Activated T-cell treated with anti-CD3 and anti-CD28 coated beads, Interleukin-2, amount 50 U/mL, for 48 hours (primary cell): ENCODE results near the gene DNM1.

Source experiments
- DNase-seq, 2 experiments: peaks; one replicate each; pipeline ENCODE4 v3.0.0-alpha.2; 2020

Gene DNM1

DNA sequence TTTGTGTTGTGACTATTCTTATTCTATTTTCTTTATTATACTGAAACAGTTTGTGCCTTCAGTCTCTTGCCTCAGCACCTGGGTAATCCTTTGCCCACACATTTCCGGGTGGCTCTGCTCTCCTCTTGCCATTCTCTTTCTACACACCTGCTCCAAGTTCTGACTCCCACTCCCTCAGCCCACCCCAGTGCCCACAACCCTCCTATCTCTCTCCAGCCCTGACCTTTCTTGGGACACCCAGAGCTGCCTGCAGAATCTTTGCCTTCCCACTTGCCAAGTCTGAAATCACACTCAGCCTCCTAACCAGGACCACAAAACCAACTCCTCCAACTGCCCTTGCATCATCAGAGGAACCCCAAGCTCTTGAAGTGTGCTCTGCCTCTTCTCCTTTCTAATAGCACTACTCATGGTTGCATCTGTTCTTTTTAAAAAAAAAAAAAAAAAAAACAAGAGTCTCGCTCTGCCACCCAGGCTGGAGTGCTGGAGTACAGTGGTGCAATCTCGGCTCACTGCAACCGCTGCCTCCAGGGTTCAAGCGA, 77.0 kb downstream of the DNM1 start:
- no peak for DNase-seq

GRCh38 chr9:128282500-128282899, 79.3 kb downstream of the DNM1 start:
- DNase-seq = no peak

DNA sequence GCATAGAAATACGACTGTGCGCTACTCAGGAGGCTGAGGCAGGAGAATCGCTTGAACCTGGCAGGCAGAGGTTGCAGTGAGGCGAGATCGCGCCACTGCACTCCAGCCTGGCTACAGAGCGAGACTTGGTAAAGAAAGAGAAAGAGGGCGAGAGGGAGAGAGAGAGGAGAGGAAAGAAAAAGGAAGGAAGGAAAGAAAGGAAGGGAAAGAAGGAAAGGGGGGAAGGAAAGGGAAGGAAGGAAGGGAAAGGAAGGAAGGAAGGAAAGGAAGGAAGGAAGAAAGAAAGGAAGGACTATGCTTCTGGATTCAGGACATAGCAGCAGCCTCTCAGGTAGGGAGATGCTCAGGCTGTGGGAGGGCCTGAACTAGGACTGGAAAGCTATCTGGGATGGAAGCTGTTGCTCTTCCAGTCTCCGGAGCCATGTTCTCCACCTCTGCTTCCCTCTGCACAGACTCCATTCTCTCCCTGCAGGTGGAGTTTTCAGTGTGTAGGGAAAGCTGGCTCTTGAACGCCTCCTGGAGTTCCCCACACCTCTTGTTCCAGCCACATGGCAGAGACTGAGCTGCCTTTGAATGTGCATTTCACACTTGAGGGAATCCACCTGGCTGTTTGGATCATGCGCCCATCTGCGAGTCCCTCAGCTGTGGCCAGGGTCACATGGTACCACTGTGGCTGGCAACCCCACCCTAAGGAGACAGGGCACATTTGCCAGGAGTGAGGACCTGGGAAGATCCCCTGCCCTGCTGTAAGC, 82.0 kb downstream of the DNM1 start:
- DNase-seq = no peak

DNA sequence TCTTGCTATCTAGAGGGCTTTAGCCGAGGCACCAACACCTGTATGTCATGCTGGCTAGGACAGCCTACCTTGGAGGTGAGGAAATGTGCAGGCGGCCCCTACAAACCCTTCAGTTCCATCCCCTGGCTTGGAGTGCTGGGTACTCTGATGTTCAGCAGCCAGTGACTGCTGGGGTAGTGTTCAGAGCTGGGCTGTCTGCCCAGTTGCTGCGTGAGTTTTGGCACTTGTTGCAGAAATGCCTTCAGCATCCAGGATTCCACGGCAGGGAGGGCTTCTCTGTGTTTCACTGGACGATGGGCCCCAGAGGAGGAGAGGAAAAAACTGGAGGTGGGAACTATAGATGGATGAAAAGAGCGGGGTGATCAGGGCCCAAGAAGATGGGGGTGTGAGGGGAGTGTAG, 83.3 kb downstream of the DNM1 start:
- DNase-seq = no peak

- DNase-seq = no peak
Observed at GRCh38 chr9:128288273-128289004, 85.3 kb downstream of the DNM1 start.

DNA sequence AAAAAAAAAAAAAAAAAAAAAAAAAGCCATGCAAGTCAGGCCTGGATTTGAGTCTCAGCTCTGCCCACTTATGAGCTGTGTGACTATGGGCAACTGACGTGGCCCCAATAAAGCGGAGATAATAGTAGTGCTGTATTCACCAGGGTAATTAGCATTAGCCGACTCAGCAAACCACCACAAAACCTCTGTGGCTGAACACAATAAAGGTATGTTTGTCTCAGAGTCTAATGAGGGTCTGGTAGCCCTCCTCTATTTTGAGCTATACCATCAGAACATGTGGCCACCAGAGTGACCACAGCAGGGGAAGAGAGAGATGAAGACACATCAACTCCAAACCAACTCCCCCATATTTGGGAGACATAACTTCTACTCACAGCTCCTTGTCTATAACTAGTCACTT, 88.8 kb downstream of the DNM1 start:
- DNase-seq = no peak

GRCh38 chr9:128293091-128293490, 89.9 kb downstream of the DNM1 start:
- DNase-seq = no peak

DNA sequence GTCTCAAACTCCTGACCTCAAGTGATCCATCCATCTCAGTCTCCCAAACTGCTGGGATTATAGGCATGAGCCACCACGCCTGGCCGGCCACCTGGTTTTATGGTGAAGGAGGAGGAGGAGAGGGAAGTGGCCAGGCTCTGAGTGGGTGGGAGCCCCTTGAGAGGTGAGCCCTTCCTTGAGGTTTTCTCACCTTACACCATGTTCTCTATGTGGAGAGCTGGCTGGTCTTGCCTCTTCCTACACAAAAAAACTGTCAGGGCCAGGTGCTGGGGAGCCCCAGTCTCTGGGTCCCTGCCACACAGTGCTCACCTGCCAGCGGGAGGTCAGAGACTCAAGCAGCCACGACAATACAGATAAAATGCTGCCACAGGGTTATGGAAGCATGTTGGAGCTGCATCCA, 91.0 kb downstream of the DNM1 start:
- no peak for DNase-seq

- no peak for DNase-seq
Observed at GRCh38 chr9:128296340-128297220, 93.4 kb downstream of the DNM1 start.

DNA sequence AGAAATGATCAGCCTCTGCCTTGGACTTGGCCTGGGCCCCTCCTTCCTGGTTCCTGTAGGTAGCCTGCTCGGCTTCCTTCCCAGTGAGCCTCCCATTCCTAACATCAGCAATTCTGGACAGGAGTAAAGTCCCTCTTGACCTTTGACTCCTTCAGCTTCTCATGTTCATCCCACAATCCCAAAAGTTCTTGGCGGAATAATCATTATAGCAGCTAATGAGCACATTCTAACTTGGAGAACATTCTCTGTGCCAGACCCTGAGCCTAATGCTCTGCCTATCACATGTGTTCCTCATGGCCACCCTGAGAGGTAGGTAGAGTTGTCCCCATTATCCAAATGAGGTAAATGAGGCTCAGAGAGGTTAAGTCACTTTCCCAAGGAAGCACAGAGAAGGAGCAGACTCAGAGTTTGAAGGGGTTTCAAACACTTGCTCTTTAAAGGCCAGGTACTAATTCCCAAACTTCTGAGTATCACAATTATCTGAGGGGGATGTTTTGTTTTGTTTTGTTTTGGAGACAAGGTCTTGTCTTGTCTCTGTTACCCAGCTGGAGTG, 94.1 kb downstream of the DNM1 start:
- no peak for DNase-seq

- no peak for DNase-seq
Observed at GRCh38 chr9:128298535-128299482, 95.6 kb downstream of the DNM1 start.

- no peak for DNase-seq
Observed at GRCh38 chr9:128304136-128304970, 101.2 kb downstream of the DNM1 start.
